K562 (cell line): ENCODE data around the gene SORCS2. TPM values are rescaled to one million over a fixed set of nuclear protein-coding genes. Genes with fewer than 3 reads are reported as not detected.

Experiments used
- ATAC-seq: fragments of 200-7000 bp; cut with Tn5 transposase; 3 replicates; pipeline ENCODE4 v1.9.1; 2020; ENCODE audit warnings: moderate library complexity
- BruUV-seq: library from RNA; stranded (reverse); fragments of 400-500 nt; replicated peaks from 2 replicates; lab custom pipeline; 2021; lab: Mats Ljungman, UMichigan
- CTCF ChIA-PET: fragments of 300-600 bp; formaldehyde crosslinking; extraction: SDS; loops from one replicate; lab custom pipeline; 2021; ENCODE audit warnings: low intra/inter-chr PET ratio; lab: Yijun Ruan, JAX
- POLR2A ChIA-PET: fragments of 300-600, 350-650 bp; sonication (Branson Sonifier 250); formaldehyde crosslinking; extraction: SDS; loops from one replicate; lab custom pipeline; 2021; ENCODE audit warnings: antibody characterized with exemption, inconsistent platforms; lab: Yijun Ruan, JAX
- DNase-seq, 4 experiments: peaks; one replicate each; pipeline versions ENCODE4 v3.0.0 to v3.0.0-alpha.2; 2011 to 2018; ENCODE audit warnings: low spot score in 3 of 4, mixed read lengths in 3 of 4; ENCODE audit errors: extremely low read depth in 1 of 4
- FAIRE-seq: peaks from 2 replicates; lab custom pipeline; 2011; peaks lifted over from hg19 to GRCh38; lab: Jason Lieb, UNC
- H2AFZ ChIP-seq: 2 replicates; pipeline ENCODE4 v1.6.0; 2011; ENCODE audit warnings: low read depth, low read length, control low read depth, inconsistent platforms
- H3K27ac ChIP-seq: fragments of 200-600 bp; 3 replicates; pipeline ENCODE4 v1.8.0; 2011; ENCODE audit warnings: low read depth, mild to moderate bottlenecking, control low read depth, inconsistent platforms, low read length, moderate library complexity, mixed read lengths; ENCODE audit errors: extremely low read depth
- H3K27me3 ChIP-seq, 2 experiments: fragments of 300-600 bp in 1 of 2; 2 replicates in 1 of 2; 3 replicates in 1 of 2; pipeline versions ENCODE4 v1.6.0 to v1.8.0; 2011; ENCODE audit warnings: inconsistent platforms in 2 of 2, low read length in 2 of 2, mild to moderate bottlenecking in 1 of 2, mixed read lengths in 1 of 2, moderate library complexity in 1 of 2; ENCODE audit not compliant: control insufficient read depth in 2 of 2, insufficient read depth in 2 of 2
- H3K36me3 ChIP-seq: fragments of 300-600 bp; 3 replicates; pipeline ENCODE4 v1.8.0; 2011; ENCODE audit warnings: mild to moderate bottlenecking, low read length, inconsistent platforms; ENCODE audit not compliant: control insufficient read depth, insufficient read depth
- H3K4me1 ChIP-seq, 2 experiments: fragments of 200-600 bp in 1 of 2; replicated peaks in 1 of 2; 2 replicates in 1 of 2; 3 replicates in 1 of 2; pipeline versions ENCODE4 v1.5.1 to v1.8.0; 2011; ENCODE audit warnings: inconsistent platforms in 2 of 2, low read length in 2 of 2, mild to moderate bottlenecking in 1 of 2, mixed read lengths in 1 of 2, moderate library complexity in 1 of 2; ENCODE audit not compliant: control insufficient read depth in 2 of 2, insufficient read depth in 2 of 2
- H3K4me2 ChIP-seq: 2 replicates; pipeline ENCODE4 v1.6.1; 2011; ENCODE audit warnings: low read length, control low read depth, inconsistent platforms, mixed read lengths; ENCODE audit not compliant: insufficient read depth
- H3K4me3 ChIP-seq: fragments of 200-600 bp; sonication (generic), shearing (Covaris generic); 2 replicates; pipeline ENCODE4 v1.5.1; 2016; ENCODE audit warnings: control low read depth, inconsistent platforms
- H3K79me2 ChIP-seq: fragments of 200-600 bp; 3 replicates; pipeline ENCODE4 v1.8.0; 2011; ENCODE audit warnings: low read length, inconsistent platforms; ENCODE audit not compliant: control insufficient read depth, insufficient read depth
- H3K9ac ChIP-seq, 2 experiments: 2 replicates each; pipeline versions ENCODE4 v1.6.0 to v1.6.1; 2011; ENCODE audit warnings: low read depth in 2 of 2, low read length in 2 of 2, control low read depth in 1 of 2, inconsistent platforms in 1 of 2, mild to moderate bottlenecking in 1 of 2, mixed read lengths in 1 of 2; ENCODE audit not compliant: insufficient read depth in 1 of 2
- H3K9me1 ChIP-seq: one replicate; pipeline ENCODE4 v1.6.0; 2011; ENCODE audit warnings: inconsistent platforms, mild to moderate bottlenecking, low read length, moderate library complexity; ENCODE audit not compliant: control insufficient read depth, insufficient read depth
- H3K9me3 ChIP-seq: replicated peaks from 2 replicates; pipeline ENCODE4 v1.5.1; 2011; ENCODE audit warnings: low read depth, low read length, inconsistent platforms; ENCODE audit not compliant: control insufficient read depth, insufficient read depth
- H4K20me1 ChIP-seq: replicated peaks from 2 replicates; pipeline ENCODE4 v1.6.1; 2011; ENCODE audit warnings: low read length, inconsistent platforms, mixed read lengths; ENCODE audit not compliant: control insufficient read depth, insufficient read depth
- ZFP1 ChIP-seq: fragments of 450-650 bp; formaldehyde crosslinking; IDR thresholded peaks from 2 replicates; pipeline ENCODE4 v1.4.0; 2020; ENCODE audit warnings: mild to moderate bottlenecking, mixed read lengths
- ZNF609 ChIP-seq: sonication (generic); formaldehyde crosslinking; IDR thresholded peaks from 2 replicates; pipeline ENCODE4 v1.8.1; 2023; ENCODE audit warnings: missing genetic modification reagents, mild to moderate bottlenecking, borderline replicate concordance
- WGBS: fragments of 100-300 bp; shearing (Covaris generic); methylation state at CpG from one replicate; pipeline ENCODE4 v1.1.6; 2016; ENCODE audit warnings: low coverage, mixed read lengths; ENCODE audit not compliant: insufficient coverage; ENCODE audit errors: missing lambda C conversion rate; 5-methylcytosine and 5-hydroxymethylcytosine counted together
- in situ Hi-C: fragments of 300-500 bp; cut with MboI; formaldehyde crosslinking; loops from 4 replicates; pipeline ENCODE4 v1.15.0; 2018; ENCODE audit warnings: inconsistent platforms, mixed read lengths
- intact Hi-C: fragments of 100-400 bp; cut with micrococcal nuclease; formaldehyde crosslinking; loops from 2 replicates; pipeline ENCODE4 v1.14.2; 2022
- polyA plus RNA-seq, 8 experiments: library from polyadenylated mRNA; depleted of rRNA in 4 of 8; stranded (reverse) in 5 of 8; unstranded in 3 of 8; fragments of >200 nt; fragmentation: Nextera tagmentation in 2 of 8; fragmentation: Illumina TruSeq in 1 of 8; extraction: Ambion mirVana in 2 of 8; extraction: Trizol in 1 of 8; gene quantifications; 2 replicates each; pipeline versions ENCODE4 v1.2.1 to v1.2.3, GENCODE V29; 2011 to 2014; ENCODE audit warnings: inconsistent platforms in 1 of 8, missing spikeins in 1 of 8
- total RNA-seq, 7 experiments: library from RNA; depleted of rRNA in 6 of 7; stranded (reverse); fragments of >200 nt in 6 of 7; fragmentation: Illumina TruSeq in 2 of 7; extraction: Trizol in 2 of 7; gene quantifications; 2 replicates each; pipeline versions ENCODE4 v1.2.1 to v1.2.3, GENCODE V29; 2011 to 2021; ENCODE audit warnings: low replicate concordance in 1 of 7

SORCS2 gene
- total and polyA plus RNA-seq, 9 of the 15 experiments (the other 6 are each of a cell fraction or from before 2014, with no cell fraction given): not detected

GRCh38 chr4:7179158-7179557 is 13.2 kb upstream of the SORCS2 start:
- no peak overlapping the region for H3K4me2 ChIP-seq
- no peaks in the 10 kb centered on the region for H3K9me1 ChIP-seq
- H3K36me3 ChIP-seq: no peaks in the 10 kb centered on the region
- H4K20me1 ChIP-seq: no peaks in the 10 kb centered on the region
- no peaks in the 10 kb centered on the region for H3K4me1 ChIP-seq
- ChIA-PET CTCF (no interaction called here), POLR2A (no interaction called here)
- FAIRE-seq: no peak
- no peaks in the 10 kb centered on the region for H3K79me2 ChIP-seq
- 0% methylated on average over 1 of the region's 1 CpG for WGBS
- no peak overlapping the region for H3K4me3 ChIP-seq
- DNase-seq: no peak
- H3K9me3 ChIP-seq: no peaks in the 10 kb centered on the region; the same call in 1 of the 2 replicates
- no TSS peak for BruUV-seq
- H2AFZ ChIP-seq: no peak overlapping the region
- no peak overlapping the region for H3K27ac ChIP-seq
- in situ Hi-C loops (no loop called here), intact Hi-C loops (no loop called here)
- no peak overlapping the region for H3K9ac ChIP-seq
- peaks cover 0 to 4% of the 10 kb centered on the region in 2 experiments; a peak in 1 of 5 replicates for H3K27me3 ChIP-seq
- no peak for ATAC-seq
- TF ChIP-seq ZFP1 (CRISPR knock-in tag): peak; percentile 84
- TF ChIP-seq ZNF609: no peak
